AG04449 (cell line): Measurements from ENCODE around the gene BSX.

Experiments used
- CTCF ChIA-PET: fragments of 350-600 bp; formaldehyde crosslinking; extraction: SDS; loops from one replicate; lab custom pipeline; 2021; ENCODE audit warnings: antibody characterized with exemption; lab: Yijun Ruan, JAX
- POLR2A ChIA-PET: fragments of 400-600, 350-600 bp; formaldehyde crosslinking; extraction: SDS; loops from one replicate; lab custom pipeline; 2020; ENCODE audit warnings: antibody characterized with exemption, inconsistent platforms; lab: Yijun Ruan, JAX
- DNase-seq: peaks from one replicate; pipeline ENCODE4 v3.0.0-alpha.2; 2010; ENCODE audit warnings: low read depth, low spot score
- H3K4me3 ChIP-seq: 2 replicates; pipeline ENCODE4 v1.5.1; 2011; ENCODE audit warnings: low read depth, mild to moderate bottlenecking, control low read depth, low read length
- CTCF ChIP-seq: IDR thresholded peaks from one replicate; pipeline ENCODE4 v1.5.1; 2011; ENCODE audit warnings: mild to moderate bottlenecking, moderate library complexity, low read length, control low read depth, inconsistent platforms; ENCODE audit not compliant: insufficient read depth; ENCODE audit errors: missing control alignments

Gene BSX

GRCh38 chr11:122983438-122984185, 2.0 kb upstream of the BSX start:
- no peak for TF ChIP-seq CTCF
- peak overlapping the region; percentile 61 for H3K4me3 ChIP-seq
- ChIA-PET POLR2A (no interaction called here), CTCF (interaction anchor here (1.3 kb wide), 1 partner anchor 39 kb away, joined by 4 read pairs; no protein-coding TSS in a partner anchor)
- no peak for DNase-seq

- CTCF ChIA-PET, result interaction anchor here (0.7 to 0.8 kb wide), 2 partner anchors 116 to 527 kb away, joined by 3 read pairs; no protein-coding TSS in a partner anchor
Measured at GRCh38 chr11:122979815-122980595, 1.6 kb downstream of the BSX start.

DNA sequence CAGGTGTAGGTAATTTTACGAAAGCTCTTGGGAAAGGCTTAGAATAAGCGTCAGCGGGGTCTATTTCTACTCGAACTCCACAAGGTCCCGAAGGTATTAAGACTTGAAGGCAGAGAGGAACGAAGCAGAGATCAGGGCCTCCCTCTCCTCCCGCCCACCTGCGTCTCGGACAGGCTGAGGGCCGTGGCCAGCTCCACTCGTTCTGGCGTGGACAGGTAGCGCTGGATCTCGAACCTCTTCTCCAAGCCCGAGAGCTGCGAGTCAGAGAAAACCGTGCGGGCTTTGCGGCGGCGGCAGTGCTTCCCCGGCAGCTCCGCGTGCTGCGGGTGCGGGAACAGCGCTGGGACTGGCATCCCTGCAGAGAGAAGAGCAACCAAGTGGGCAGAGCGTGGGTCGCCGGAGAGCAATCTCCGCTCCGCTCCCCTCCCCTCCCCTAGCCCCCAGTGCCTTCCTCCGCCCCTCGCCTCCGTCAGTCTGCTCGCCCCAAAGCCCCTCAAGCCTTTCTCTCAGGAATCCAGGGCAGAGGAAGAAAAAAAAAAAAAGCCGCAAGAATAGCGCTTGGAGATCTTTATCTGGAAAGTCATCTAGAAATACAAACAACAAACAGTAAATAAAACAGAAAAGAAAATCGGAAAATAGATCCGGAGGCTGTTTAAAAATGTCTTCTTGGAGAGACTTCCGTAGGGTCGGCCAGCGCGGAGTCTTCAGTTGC, 2.4 kb downstream of the BSX start:
- POLR2A ChIA-PET, result no interaction called here
- no peak overlapping the region for H3K4me3 ChIP-seq
- no peak for TF ChIP-seq CTCF
- CTCF ChIA-PET, result no interaction called here
- no peak for DNase-seq

More at GRCh38 chr11:122979815-122980595, 1.6 kb downstream of the BSX start:
- H3K4me3 ChIP-seq, result no peak overlapping the region
- TF ChIP-seq CTCF, result no peak
- DNase-seq, result no peak
- POLR2A ChIA-PET, result interaction anchor here (0.9 kb wide), 1 partner anchor 74 kb away, joined by 3 read pairs; no protein-coding TSS in a partner anchor

GRCh38 chr11:122978299-122978620, 3.4 kb downstream of the BSX start:
- DNase-seq, result no peak
- POLR2A ChIA-PET, result no interaction called here
- CTCF ChIA-PET, result no interaction called here
- no peak for TF ChIP-seq CTCF
- H3K4me3 ChIP-seq, result no peak overlapping the region

DNA sequence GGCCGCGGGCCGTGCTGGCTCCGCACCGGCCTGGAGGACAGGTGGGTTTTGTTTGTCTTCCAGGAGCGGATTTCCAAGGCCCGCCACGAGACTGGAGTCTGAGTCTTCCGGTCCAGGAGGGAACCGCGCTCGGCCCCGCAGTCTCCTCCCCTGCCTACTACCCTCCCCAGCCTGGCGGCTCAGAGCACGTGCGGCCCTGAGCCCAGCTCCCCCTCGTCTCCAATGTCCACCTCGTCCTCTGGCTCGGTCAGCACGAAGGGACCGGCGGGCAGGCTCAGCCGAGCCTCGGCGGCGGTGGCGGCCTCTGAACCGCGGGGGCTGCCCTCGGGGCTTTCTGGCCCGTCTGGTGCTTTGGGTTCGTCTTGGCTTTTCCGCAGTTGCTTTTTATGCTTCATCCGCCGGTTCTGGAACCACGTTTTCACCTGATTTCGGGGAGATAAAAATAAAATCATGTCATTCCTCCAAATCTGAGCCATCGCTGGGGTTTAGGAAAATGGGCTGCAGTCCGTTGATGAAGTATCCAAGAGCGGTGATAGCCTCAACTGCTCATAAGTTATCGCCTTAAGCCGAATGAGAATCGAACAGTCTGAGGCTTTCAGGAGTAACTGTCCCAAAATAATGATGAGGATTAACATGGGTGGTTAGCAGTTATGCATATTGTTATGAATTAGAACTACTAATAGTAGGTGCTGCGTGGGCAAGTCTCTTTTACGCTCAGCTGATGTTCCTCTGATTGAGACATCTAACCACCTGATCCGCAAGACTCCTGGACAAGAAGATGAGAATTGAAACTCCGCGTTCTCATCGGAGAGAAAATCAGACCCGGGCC, 4.0 kb downstream of the BSX start:
- DNase-seq, result no peak
- TF ChIP-seq CTCF, result no peak
- POLR2A ChIA-PET, result no interaction called here
- CTCF ChIA-PET, result no interaction called here
- no peak overlapping the region for H3K4me3 ChIP-seq
